GM19351 (cell line): ENCODE data around the gene MYBPC2.

Experiments
- ATAC-seq: cut with Tn5 transposase; IDR thresholded peaks from one replicate; pipeline ENCODE4 v1.9.1; 2021; ENCODE audit warnings: mild to moderate bottlenecking, moderate library complexity; ENCODE audit not compliant: unreplicated experiment

MYBPC2 gene

GRCh38 chr19:50478901-50479715 lies 46.4 kb downstream of the MYBPC2 start:
- ATAC-seq, result no peak

- ATAC-seq, result no peak
Observed at GRCh38 chr19:50479761-50480251, 47.1 kb downstream of the MYBPC2 start.

GRCh38 chr19:50480281-50481111 lies 47.8 kb downstream of the MYBPC2 start:
- no peak for ATAC-seq

- no peak for ATAC-seq
Observed at GRCh38 chr19:50481351-50482149, 48.9 kb downstream of the MYBPC2 start.

GRCh38 chr19:50482271-50482855 lies 49.7 kb downstream of the MYBPC2 start:
- ATAC-seq, result no peak

- ATAC-seq, result no peak
Observed at GRCh38 chr19:50482916-50483315, 50.2 kb downstream of the MYBPC2 start.

GRCh38 chr19:50485284-50485955 lies 52.7 kb downstream of the MYBPC2 start:
- no peak for ATAC-seq

- no peak for ATAC-seq
Observed at GRCh38 chr19:50486823-50487515, 54.3 kb downstream of the MYBPC2 start.

- no peak for ATAC-seq
Observed at GRCh38 chr19:50488389-50489194, 55.9 kb downstream of the MYBPC2 start.

GRCh38 chr19:50489461-50490011 lies 56.8 kb downstream of the MYBPC2 start:
- no peak for ATAC-seq

- no peak for ATAC-seq
Observed at GRCh38 chr19:50490411-50490811, 57.7 kb downstream of the MYBPC2 start.

- ATAC-seq, result no peak
Observed at GRCh38 chr19:50490991-50491472, 58.3 kb downstream of the MYBPC2 start.

GRCh38 chr19:50492303-50493052 lies 59.8 kb downstream of the MYBPC2 start:
- no peak for ATAC-seq

GRCh38 chr19:50493171-50493570 lies 60.5 kb downstream of the MYBPC2 start:
- ATAC-seq, result no peak

- ATAC-seq, result no peak
Observed at GRCh38 chr19:50494186-50495019, 61.7 kb downstream of the MYBPC2 start.

GRCh38 chr19:50495020-50495531 lies 62.4 kb downstream of the MYBPC2 start:
- ATAC-seq, result no peak
